ENCODE data around the gene ITGA11.

The ITGA11 gene

GRCh38 chr15:68301301-68301700, 130.7 kb downstream of the ITGA11 start:
- Mint-ChIP-seq H3K4me3 (no peak overlapping the region), H3K9me3 (no peaks in the 10 kb centered on the region), H3K27me3 (no peaks in the 10 kb centered on the region), H3K4me1 (ENCODE audit: low read depth) (peaks cover 29% of the 10 kb centered on the region), H3K36me3 (ENCODE audit: low read depth) (peaks cover 16% of the 10 kb centered on the region), H3K27ac (no peak overlapping the region)

DNA sequence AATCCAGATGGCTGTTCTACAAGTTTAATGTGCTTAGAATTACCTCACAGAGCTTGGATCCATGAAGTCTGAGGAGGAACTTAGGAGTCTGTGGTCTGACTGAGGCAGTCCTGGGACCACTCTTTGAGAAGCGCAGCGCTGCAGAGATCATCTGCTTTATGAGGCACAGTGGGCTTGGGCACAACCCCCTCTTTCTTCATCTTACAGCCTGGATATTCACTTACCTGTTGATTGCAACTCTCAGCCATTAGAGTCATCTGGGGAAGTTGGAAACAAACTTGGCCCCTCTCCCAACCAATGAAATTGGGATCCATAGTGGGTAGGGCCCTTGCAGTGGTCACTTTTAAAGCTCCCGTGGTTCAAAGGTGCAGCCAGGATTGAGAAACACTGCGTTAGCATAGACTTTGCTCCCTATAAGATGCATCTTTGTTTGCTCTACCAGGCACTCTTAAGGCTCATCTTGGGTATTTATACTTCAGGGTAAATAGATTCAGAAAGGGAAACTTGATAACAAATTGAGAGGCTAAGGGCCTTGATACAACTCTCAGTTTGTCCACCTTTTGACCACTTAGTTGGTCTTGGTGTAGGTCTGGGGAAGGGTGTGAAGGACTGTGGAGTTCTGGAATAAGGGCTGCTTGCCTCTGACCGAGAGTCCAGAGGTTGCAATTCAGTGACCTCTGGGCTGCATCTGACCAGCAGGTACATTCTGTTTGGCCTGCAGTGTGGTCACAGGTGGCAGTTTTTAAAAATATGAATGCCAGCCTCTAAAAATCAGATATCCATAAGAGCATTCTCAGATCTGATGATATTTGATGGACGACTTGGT, 131.6 kb downstream of the ITGA11 start:
- Mint-ChIP-seq H3K36me3 (ENCODE audit: low read depth) (peaks cover 22% of the 10 kb centered on the region), H3K4me3 (no peak overlapping the region)

GRCh38 chr15:68299436-68299835, 132.5 kb downstream of the ITGA11 start:
- H3K27me3 Mint-ChIP-seq, result no peaks in the 10 kb centered on the region
- H3K4me1 Mint-ChIP-seq (ENCODE audit: low read depth), result peaks cover 26% of the 10 kb centered on the region
- no peaks in the 10 kb centered on the region for H3K9me3 Mint-ChIP-seq
- peaks cover 22% of the 10 kb centered on the region for H3K36me3 Mint-ChIP-seq (ENCODE audit: low read depth)
- H3K27ac Mint-ChIP-seq, result peak overlapping the region; percentile 64
- H3K4me3 Mint-ChIP-seq, result peak overlapping the region; percentile 70

More for the DNA sequence above, 131.6 kb downstream of the ITGA11 start:
- Mint-ChIP-seq H3K27ac (no peak overlapping the region), H3K9me3 (no peaks in the 10 kb centered on the region), H3K27me3 (no peaks in the 10 kb centered on the region), H3K4me1 (ENCODE audit: low read depth) (peaks cover 26% of the 10 kb centered on the region)

- Mint-ChIP-seq H3K4me3 (peak overlapping the region; percentile 70), H3K9me3 (no peaks in the 10 kb centered on the region), H3K27me3 (no peaks in the 10 kb centered on the region), H3K27ac (peak overlapping the region; percentile 64), H3K4me1 (ENCODE audit: low read depth) (peaks cover 29% of the 10 kb centered on the region), H3K36me3 (ENCODE audit: low read depth) (peaks cover 23% of the 10 kb centered on the region)
Measured at GRCh38 chr15:68298882-68299381, 133.0 kb downstream of the ITGA11 start.

DNA sequence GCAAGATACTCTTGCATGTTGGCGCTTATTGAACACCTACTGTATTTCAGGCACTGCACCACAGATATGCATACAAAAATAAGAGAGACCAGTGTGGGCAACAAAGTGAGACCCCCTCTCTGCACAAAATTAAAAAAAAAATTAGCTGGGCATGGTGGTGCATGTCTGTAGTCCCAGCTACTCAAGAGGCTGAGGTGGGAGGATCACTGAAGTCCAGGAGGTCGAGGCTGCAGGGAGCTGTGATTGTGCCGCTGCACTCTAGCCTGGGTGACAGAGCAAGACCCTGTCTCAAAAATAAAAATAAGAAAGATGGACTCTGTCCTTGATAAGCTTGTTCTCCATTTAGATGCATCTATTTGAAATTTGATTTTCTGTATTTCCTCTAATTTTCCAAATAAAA, 133.6 kb downstream of the ITGA11 start:
- H3K4me1 Mint-ChIP-seq (ENCODE audit: low read depth), result peaks cover 29% of the 10 kb centered on the region
- peaks cover 28% of the 10 kb centered on the region for H3K36me3 Mint-ChIP-seq (ENCODE audit: low read depth)
- H3K9me3 Mint-ChIP-seq, result no peaks in the 10 kb centered on the region
- no peaks in the 10 kb centered on the region for H3K27me3 Mint-ChIP-seq
- H3K4me3 Mint-ChIP-seq, result peak overlapping the region; percentile 70
- peak overlapping the region; percentile 64 for H3K27ac Mint-ChIP-seq

GRCh38 chr15:68295014-68295805, 136.8 kb downstream of the ITGA11 start:
- Mint-ChIP-seq H3K36me3 (ENCODE audit: low read depth) (peaks cover 39% of the 10 kb centered on the region), H3K4me1 (ENCODE audit: low read depth) (peaks cover 52% of the 10 kb centered on the region), H3K4me3 (no peak overlapping the region), H3K27me3 (no peaks in the 10 kb centered on the region), H3K27ac (no peak overlapping the region), H3K9me3 (no peaks in the 10 kb centered on the region)

DNA sequence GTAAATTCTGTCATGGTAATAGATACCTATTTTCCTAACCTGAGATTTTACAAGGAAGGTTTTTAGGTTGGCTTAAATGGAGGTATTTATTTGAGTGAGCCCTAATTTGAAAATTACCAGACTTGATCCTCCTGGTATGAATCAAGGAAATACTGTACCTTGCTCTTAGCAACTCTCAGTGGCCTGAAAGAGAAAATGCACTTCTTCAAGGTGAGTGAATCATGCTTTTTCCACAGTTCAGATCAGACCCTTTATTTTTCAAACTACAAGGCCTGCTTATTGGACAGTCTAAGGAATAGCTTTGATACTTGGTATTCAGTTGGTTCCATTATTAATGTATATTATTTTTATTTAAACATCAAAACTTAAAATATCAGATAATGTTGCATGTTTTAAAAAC, 139.0 kb downstream of the ITGA11 start:
- H3K4me3 Mint-ChIP-seq, result no peak overlapping the region
- peaks cover 56% of the 10 kb centered on the region for H3K4me1 Mint-ChIP-seq (ENCODE audit: low read depth)
- H3K36me3 Mint-ChIP-seq (ENCODE audit: low read depth), result peaks cover 51% of the 10 kb centered on the region
- no peaks in the 10 kb centered on the region for H3K9me3 Mint-ChIP-seq
- no peaks in the 10 kb centered on the region for H3K27me3 Mint-ChIP-seq
- peak overlapping the region; percentile 69 for H3K27ac Mint-ChIP-seq

- Mint-ChIP-seq H3K9me3 (no peaks in the 10 kb centered on the region), H3K36me3 (ENCODE audit: low read depth) (peaks cover 51% of the 10 kb centered on the region), H3K27ac (peak overlapping the region; percentile 69), H3K27me3 (no peaks in the 10 kb centered on the region), H3K4me3 (no peak overlapping the region), H3K4me1 (ENCODE audit: low read depth) (peaks cover 60% of the 10 kb centered on the region)
Measured at GRCh38 chr15:68292157-68292781, 139.7 kb downstream of the ITGA11 start.

- no peaks in the 10 kb centered on the region for H3K9me3 Mint-ChIP-seq
- H3K4me3 Mint-ChIP-seq, result no peak overlapping the region
- no peaks in the 10 kb centered on the region for H3K27me3 Mint-ChIP-seq
- H3K27ac Mint-ChIP-seq, result no peak overlapping the region
- H3K36me3 Mint-ChIP-seq (ENCODE audit: low read depth), result peaks cover 49% of the 10 kb centered on the region
- H3K4me1 Mint-ChIP-seq (ENCODE audit: low read depth), result peaks cover 72% of the 10 kb centered on the region
Measured at GRCh38 chr15:68290715-68291114, 141.2 kb downstream of the ITGA11 start.

- no peaks in the 10 kb centered on the region for H3K27me3 Mint-ChIP-seq
- H3K4me1 Mint-ChIP-seq (ENCODE audit: low read depth), result peaks cover 81% of the 10 kb centered on the region
- no peaks in the 10 kb centered on the region for H3K9me3 Mint-ChIP-seq
- H3K36me3 Mint-ChIP-seq (ENCODE audit: low read depth), result peaks cover 59% of the 10 kb centered on the region
- no peak overlapping the region for H3K27ac Mint-ChIP-seq
- no peak overlapping the region for H3K4me3 Mint-ChIP-seq
Measured at GRCh38 chr15:68289621-68290352, 142.2 kb downstream of the ITGA11 start.

DNA sequence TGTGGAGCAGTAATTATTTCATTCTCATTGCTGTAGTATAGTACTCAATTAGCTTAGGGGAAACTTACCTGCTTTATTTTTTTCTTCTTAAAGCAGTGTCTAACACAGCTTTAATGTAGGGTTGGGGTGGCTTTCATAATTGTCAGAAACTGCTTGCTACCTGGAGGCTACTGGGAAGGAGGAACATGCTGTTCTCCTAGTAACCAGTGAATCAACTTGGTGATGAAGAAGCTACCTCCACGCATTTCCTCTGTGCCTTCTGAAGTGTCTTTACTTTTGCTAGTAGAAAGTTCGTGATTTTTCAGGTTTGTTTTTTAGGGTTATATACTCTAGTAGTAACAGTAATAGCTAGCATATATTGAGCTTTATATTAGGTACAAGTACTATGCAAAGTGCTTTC, 142.9 kb downstream of the ITGA11 start:
- Mint-ChIP-seq H3K9me3 (no peaks in the 10 kb centered on the region), H3K36me3 (ENCODE audit: low read depth) (peaks cover 64% of the 10 kb centered on the region), H3K27me3 (no peaks in the 10 kb centered on the region), H3K4me1 (ENCODE audit: low read depth) (peaks cover 83% of the 10 kb centered on the region), H3K27ac (no peak overlapping the region), H3K4me3 (no peak overlapping the region)

DNA sequence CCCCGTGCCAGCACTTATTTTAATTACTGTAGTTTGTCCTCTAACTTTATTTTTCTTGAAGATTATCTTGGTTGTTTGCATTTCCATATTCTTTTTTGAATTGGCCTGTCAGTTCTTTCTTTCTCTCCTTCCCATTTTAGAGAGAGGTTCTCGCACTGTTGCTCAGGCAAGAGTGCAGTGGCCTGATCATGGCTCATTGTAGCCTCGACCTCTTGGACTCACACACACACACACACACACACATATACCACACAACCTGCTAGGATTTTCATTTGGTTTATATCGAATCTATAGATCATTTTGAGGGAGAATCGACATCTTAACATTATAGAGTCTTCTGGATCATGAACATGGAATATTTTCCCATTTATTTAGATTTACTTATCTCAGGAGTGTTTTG, 145.7 kb downstream of the ITGA11 start:
- Mint-ChIP-seq H3K9me3 (no peaks in the 10 kb centered on the region), H3K4me3 (peak overlapping the region; percentile 3), H3K36me3 (ENCODE audit: low read depth) (peaks cover 61% of the 10 kb centered on the region), H3K27me3 (no peaks in the 10 kb centered on the region), H3K4me1 (ENCODE audit: low read depth) (peaks cover 87% of the 10 kb centered on the region), H3K27ac (peak overlapping the region; percentile 39)

DNA sequence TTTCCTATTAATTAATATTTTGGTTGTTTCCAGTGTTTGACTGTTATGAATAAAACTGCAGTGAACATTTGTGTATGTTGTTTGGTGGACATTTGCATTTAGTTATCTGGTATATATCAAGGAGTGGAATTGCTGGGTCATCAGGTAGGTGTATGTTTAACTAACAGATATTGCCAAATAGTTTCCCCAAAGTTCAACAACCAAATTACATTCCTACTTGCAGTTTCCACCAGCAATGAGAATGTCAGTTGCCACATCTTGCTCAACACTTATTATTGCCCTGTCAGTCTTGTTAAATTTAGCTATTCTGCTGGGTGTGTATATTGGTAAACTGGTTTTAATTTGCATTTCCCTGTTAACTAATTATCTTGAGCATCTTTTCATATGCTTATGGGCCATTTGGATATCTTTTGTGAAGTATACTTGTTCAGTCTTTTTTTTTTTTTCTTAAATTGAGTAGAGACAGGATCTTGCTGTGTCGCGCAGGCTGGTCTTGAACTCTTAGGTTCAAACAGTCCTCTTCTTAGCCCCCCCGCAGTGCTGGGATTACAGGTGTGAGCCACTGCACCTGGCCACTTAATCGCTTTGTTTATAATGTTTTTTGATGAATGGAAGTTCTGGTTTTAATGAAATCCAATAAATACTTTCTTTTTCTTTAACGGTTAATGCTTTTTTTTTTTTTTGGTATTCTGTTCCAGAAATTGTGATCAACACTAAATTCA, 146.5 kb downstream of the ITGA11 start:
- H3K36me3 Mint-ChIP-seq (ENCODE audit: low read depth), result peaks cover 64% of the 10 kb centered on the region
- H3K9me3 Mint-ChIP-seq, result no peaks in the 10 kb centered on the region
- no peak overlapping the region for H3K4me3 Mint-ChIP-seq
- H3K27me3 Mint-ChIP-seq, result no peaks in the 10 kb centered on the region
- peaks cover 87% of the 10 kb centered on the region for H3K4me1 Mint-ChIP-seq (ENCODE audit: low read depth)
- peak overlapping the region; percentile 4 for H3K27ac Mint-ChIP-seq
